Parathyroid adenoma (tissue), 2 donors: ENCODE measurements around the gene SLC22A23.

Source experiments
- H2AFZ ChIP-seq: fragments of 300-600 bp; sonication (generic); one replicate; pipeline ENCODE4 v1.7.0; 2017; ENCODE audit warnings: antibody characterized with exemption, mild to moderate bottlenecking
- H3K27ac ChIP-seq: fragments of 300-600 bp; sonication (generic); one replicate; pipeline ENCODE4 v1.7.0; 2017
- H3K27me3 ChIP-seq: fragments of 300-600 bp; sonication (generic); one replicate; pipeline ENCODE4 v1.7.0; 2017; ENCODE audit warnings: low read length; ENCODE audit not compliant: control insufficient read depth, insufficient read depth
- H3K36me3 ChIP-seq: fragments of 300-600 bp; sonication (generic); one replicate; pipeline ENCODE4 v1.7.0; 2017; ENCODE audit warnings: low read length; ENCODE audit not compliant: control insufficient read depth, insufficient read depth
- H3K4me1 ChIP-seq: fragments of 300-600 bp; sonication (generic); one replicate; pipeline ENCODE4 v1.7.0; 2017; ENCODE audit warnings: control low read depth
- H3K4me2 ChIP-seq: fragments of 300-600 bp; sonication (generic); one replicate; pipeline ENCODE4 v1.7.0; 2017; ENCODE audit warnings: low read length
- H3K4me3 ChIP-seq: fragments of 300-600 bp; sonication (generic); one replicate; pipeline ENCODE4 v1.7.0; 2017; ENCODE audit warnings: low read depth, low read length
- H3K79me2 ChIP-seq: fragments of 300-600 bp; sonication (generic); one replicate; pipeline ENCODE4 v1.7.0; 2017; ENCODE audit warnings: control low read depth
- H3K9ac ChIP-seq: fragments of 300-600 bp; sonication (generic); one replicate; pipeline ENCODE4 v1.7.0; 2017; ENCODE audit warnings: mild to moderate bottlenecking
- H3K9me3 ChIP-seq: fragments of 300-600 bp; sonication (generic); one replicate; pipeline ENCODE4 v1.7.0; 2017; ENCODE audit warnings: low read length; ENCODE audit not compliant: control insufficient read depth
- CTCF ChIP-seq: fragments of 300-600 bp; sonication (generic); IDR thresholded peaks from one replicate; pipeline ENCODE4 v1.7.0; 2017; ENCODE audit warnings: antibody characterized with exemption, mild to moderate bottlenecking
- donor health status: primary hyperparathyroidism.

SLC22A23 gene

GRCh38 chr6:3423439-3424184 lies 33.2 kb downstream of the SLC22A23 start:
- H3K4me2 ChIP-seq, result no peak overlapping the region
- no peaks in the 10 kb centered on the region for H3K4me1 ChIP-seq
- no peak overlapping the region for H3K27ac ChIP-seq
- no peaks in the 10 kb centered on the region for H3K27me3 ChIP-seq
- TF ChIP-seq CTCF, result no peak
- H2AFZ ChIP-seq, result no peak overlapping the region
- no peaks in the 10 kb centered on the region for H3K36me3 ChIP-seq
- H3K9ac ChIP-seq, result no peak overlapping the region
- no peak overlapping the region for H3K4me3 ChIP-seq
- peaks cover 10% of the 10 kb centered on the region for H3K79me2 ChIP-seq
- no peaks in the 10 kb centered on the region for H3K9me3 ChIP-seq

GRCh38 chr6:3422435-3423070 lies 34.3 kb downstream of the SLC22A23 start:
- Histone ChIP-seq H3K9me3 (no peaks in the 10 kb centered on the region), H3K27ac (no peak overlapping the region), H3K27me3 (no peaks in the 10 kb centered on the region), H3K4me2 (no peak overlapping the region), H2AFZ (no peak overlapping the region), H3K4me1 (no peaks in the 10 kb centered on the region), H3K9ac (no peak overlapping the region), H3K79me2 (peaks cover 8% of the 10 kb centered on the region), H3K36me3 (no peaks in the 10 kb centered on the region), H3K4me3 (no peak overlapping the region)
- TF ChIP-seq CTCF, result no peak

GRCh38 chr6:3421791-3422434 lies 34.9 kb downstream of the SLC22A23 start:
- Histone ChIP-seq H3K27me3 (no peaks in the 10 kb centered on the region), H3K4me3 (no peak overlapping the region), H3K27ac (no peak overlapping the region), H3K9me3 (no peaks in the 10 kb centered on the region), H3K4me2 (no peak overlapping the region), H3K36me3 (no peaks in the 10 kb centered on the region), H3K4me1 (no peaks in the 10 kb centered on the region), H3K9ac (no peak overlapping the region), H3K79me2 (peaks cover 6% of the 10 kb centered on the region), H2AFZ (no peak overlapping the region)
- TF ChIP-seq CTCF, result no peak

- no peaks in the 10 kb centered on the region for H3K36me3 ChIP-seq
- H2AFZ ChIP-seq, result no peak overlapping the region
- H3K4me3 ChIP-seq, result no peak overlapping the region
- no peak overlapping the region for H3K9ac ChIP-seq
- no peaks in the 10 kb centered on the region for H3K9me3 ChIP-seq
- no peak overlapping the region for H3K27ac ChIP-seq
- peaks cover 6% of the 10 kb centered on the region for H3K79me2 ChIP-seq
- no peaks in the 10 kb centered on the region for H3K4me1 ChIP-seq
- no peak for TF ChIP-seq CTCF
- H3K27me3 ChIP-seq, result no peaks in the 10 kb centered on the region
- H3K4me2 ChIP-seq, result no peak overlapping the region
These were observed 35.7 kb downstream of the SLC22A23 start for GRCh38 chr6:3421143-3421542.
